Amniotic stem cell (primary cell): ENCODE data around the gene ACAN.

Experiments used
- DNase-seq: peaks from one replicate; lab custom pipeline; 2025; lab: John Stamatoyannopoulos, UW

The ACAN gene

DNA sequence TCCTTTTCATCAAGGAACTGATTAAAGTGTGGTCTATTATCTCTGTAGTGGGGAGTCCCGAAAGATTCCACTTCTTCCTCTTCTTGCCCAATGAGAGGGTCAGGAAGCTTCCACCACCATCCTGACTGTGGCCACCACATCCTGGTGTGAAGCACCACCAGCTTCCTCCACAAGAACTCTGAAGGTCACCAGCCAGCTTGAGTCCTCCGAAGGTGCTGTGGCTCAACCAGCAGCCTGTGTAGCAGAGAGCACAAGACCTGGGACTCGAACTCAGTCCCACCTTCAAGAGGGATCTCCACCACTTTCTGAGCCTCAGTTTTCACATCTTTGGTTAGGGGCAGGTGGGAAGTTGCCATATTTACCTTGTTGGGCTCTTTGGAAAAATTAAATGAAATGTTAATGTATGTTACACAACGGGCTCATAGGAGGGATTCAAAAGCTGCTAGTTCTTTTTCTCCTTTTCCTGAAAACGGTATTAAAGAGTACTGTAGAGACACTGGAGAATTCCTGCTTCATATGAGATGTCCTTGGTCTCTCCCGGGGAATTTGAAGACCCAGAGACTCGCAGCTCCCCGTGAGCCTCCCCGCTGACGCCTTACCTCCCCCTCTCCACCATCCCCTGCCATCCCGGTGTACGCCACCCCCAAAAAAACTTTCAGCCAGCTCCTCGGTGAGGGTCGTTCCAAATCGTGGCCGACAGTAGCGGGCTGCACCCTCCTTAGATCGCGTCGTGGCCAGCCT, 816 bp upstream of the ACAN start:
- DNase-seq: no peak

DNA sequence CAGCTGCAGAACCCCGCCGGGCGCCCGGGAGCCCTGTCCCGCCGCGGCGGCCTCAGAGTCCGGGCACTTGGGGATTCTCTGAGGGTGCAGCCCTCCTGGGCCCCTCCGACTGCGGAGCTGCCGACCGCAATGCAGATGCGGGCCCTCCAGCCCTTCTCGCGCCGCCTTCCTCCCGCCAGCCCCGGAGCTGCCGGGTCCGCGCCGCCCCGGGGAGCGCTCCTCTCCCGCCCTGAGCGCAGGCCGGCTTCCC, 320 bp upstream of the ACAN start:
- DNase-seq: no peak

DNA sequence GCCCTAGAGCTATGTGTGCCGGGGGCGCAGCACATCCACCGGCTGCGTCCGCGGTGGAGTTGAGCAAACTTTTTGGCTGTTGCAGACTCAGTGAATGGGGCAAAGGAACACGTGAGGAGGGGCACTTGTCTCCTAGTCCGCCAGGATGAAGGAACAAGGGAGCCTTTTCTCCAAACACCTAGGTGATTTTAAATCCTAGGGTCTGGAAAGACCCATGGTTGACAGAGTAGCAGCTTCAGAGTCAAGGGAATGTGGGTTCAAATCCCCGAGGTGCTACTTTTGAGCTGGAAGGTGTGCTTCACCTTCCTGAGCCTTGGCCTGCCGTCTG, 648 bp downstream of the ACAN start:
- DNase-seq: no peak

DNA sequence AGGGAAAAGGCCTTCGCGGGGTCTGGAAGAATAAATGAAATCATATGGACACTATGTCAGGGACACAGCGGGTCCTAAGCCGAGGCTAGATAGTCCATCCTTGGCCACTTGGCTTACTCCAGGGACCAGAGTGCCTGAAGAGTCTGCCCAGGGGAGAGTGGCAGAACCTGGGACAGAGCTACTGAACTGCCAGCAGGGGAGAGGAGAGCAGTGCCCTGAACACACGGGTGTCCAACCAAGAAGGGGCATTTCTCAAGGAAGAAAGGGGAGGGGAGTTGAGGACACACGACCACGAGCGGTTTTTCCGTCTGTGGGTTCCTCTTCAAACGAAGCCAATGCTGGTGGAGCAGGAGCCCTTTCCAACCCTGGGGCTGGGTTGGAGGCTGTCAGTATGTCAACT, 1.0 kb downstream of the ACAN start:
- DNase-seq: no peak

DNA sequence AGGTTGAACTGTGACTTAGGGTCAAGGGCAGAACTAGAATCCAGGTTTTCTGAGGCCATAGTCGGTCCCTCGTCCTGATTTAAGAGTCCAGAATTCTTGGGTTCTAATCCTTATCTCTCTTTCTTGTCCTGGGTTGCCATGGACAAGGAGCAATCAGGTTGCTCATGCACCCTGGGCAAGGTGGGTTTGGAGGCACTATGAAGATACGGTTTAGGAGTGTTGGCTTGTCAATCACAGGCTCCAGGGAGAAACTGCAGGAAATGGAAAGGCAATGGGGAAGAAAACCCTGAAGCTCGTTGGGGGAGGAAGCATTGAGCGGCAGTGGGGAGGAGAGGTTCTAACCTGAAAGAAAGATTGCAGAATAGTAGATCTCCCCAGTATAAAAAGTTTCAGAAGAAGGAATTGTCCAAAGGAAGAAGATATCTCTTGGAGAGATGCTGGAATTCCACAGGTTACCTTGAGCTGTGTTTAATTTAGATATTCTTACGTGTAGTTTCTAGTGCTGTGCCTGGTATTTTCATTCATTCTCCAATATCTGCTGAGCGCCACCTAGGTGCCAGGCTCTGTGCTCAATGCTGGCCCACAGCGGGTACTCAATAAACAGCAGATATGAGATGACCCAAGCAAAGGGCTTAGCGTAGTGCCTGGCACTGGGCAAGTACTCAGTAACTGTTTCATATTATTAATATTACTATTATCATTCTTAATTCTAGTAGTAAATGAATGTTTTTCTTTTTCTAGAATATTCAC, 2.0 kb downstream of the ACAN start:
- DNase-seq: no peak

DNA sequence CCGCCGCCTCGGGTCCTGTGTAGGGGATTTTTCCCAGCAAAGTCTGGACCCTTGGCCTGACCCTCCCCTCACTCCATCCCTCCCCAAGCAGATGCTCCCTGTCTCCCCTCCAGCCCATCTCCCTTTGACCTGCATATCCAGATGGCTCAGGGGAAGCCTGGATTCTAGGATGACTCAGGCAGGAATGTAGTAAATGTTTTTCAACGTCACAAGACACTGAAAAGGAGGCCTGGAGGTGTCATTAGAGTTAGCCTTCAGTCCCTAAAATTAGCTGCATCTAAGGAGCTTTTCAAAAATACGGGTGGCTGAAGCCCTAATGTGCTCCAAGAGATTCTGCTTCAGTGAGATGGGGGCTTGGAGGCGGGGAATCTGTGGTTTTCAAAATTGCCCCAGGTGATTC, 7.2 kb downstream of the ACAN start:
- DNase-seq: no peak

DNA sequence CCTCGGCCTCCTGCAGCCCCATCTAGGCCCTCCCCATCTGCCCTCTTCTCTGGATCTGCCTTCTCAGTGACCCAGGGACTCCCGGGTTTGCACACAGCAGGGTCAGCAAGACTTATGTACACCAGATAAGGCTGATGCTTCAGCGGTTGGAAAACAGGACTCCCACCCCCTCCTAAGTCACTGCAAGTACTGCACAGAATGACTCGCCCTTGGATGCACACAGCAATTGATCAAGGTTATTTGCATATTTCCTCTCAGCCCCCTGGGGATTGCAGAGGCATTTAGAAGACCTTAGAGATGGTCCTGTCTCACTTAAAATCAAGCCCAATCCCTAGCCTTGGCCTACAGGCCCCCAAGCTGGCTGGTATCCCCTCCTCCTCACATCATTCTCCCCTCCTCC, 8.9 kb downstream of the ACAN start:
- no peak for DNase-seq

DNA sequence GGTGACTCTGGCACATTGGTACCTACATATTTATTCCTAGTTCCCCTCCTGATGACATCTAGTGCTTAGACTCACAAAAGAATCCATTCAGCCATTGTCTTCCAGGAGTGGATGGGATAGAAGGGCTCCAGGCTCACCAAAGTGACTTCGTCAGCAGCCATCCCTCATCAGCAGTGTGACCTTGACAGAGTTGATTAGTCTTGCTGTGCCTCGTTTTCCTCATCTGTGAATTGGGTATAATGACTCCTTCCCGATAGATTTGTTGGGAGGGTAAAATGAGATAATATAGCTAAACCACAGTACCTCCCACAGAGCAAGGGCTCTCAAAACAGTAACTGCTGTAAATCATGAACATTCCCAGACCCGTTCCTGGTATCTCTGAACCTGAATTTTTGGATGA, 10.7 kb downstream of the ACAN start:
- DNase-seq: no peak

DNA sequence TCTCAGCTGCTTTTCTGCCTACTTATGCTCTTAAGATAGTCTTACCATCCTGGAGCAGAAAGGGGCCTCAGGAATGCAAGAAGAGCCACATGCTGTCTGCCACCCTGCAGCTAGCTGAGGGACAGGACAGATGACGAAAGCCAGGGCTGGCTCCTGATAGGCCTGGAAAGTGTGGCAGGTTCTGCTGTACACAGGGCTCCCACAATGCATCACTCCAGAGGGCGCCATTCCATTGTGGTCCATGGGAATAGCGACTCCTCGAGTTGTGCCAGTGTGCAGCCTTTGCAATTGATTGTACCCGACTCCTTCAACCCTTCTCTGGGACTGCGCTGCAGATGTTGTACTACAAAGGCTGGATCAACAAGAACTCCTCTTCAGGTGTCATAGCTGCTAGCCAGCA, 11.2 kb downstream of the ACAN start:
- no peak for DNase-seq

DNA sequence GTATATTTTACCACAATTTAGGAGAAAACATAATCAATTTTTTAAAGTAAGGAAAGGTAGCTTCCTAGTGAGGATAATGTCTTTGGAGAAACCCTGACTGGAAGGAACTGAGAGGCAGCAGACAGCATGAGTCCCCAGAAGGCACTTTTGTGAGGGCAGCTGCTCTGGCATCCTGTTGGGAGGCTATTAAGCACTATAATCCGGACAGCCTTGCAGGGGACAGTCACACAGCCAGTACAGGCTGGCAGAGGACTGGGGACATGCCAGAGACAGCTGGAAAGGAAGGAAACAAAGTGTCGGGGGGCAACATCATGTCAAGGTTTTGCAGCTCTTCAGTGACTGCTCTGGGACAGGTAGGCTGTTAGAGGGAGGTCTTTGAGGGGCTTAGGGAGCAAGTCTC, 15.7 kb downstream of the ACAN start:
- DNase-seq: no peak

DNA sequence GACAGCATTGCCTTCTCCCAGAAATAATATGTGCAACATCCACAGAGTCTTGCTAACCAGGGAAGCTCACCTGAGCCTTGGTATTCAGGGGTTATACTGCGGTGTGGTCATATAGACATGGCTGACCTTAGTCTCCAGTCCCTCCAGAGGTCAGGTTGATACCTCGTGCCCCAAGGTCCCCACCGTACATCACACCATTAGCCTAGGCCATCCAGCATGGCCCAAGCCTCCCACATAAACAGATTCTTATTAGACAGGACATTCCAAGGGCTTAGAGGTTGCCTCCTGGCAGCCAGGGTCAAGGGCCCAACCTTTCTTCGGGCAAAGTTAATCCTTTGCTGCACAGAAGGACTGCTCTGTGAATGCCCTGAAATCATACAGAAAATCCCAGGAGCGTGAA, 18.8 kb downstream of the ACAN start:
- DNase-seq: no peak

DNA sequence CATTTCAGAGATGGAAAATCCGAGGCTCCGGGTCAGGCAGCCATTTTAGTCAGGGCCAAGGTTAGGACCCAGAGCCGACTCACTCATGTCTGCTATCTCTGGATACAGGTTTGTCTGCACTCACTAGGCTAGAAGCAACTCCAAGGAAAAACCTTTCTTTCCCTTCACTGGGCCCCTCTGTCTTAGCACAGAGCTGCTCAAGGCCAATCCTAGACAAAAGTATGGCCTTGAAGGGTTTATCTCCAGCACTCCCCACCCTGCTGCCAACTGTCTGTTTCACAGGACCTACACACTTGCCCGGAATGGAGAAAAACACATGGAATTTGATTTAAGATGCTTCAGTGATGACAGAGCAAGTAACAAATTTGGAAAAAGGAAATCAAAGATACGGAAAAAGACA, 25.6 kb downstream of the ACAN start:
- DNase-seq: no peak

DNA sequence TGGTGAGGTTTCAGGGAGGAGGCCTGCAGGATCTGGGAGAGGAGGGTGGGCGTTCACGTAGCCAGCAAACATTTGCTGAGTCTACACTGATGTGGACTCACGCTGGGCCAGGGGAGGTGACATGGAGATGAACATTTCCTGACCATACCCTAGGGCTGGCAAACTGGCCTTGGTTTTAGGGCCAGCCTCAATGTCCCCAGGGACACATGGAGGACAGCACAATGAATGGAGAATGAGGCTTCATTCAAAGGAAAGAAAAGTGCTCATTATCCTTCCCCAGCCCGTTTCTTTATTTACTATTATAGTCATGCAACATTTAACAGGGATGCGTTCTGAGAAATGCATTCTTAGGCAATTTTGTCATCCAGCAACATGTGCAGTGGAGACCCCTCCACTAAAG, 26.8 kb downstream of the ACAN start:
- DNase-seq: no peak

DNA sequence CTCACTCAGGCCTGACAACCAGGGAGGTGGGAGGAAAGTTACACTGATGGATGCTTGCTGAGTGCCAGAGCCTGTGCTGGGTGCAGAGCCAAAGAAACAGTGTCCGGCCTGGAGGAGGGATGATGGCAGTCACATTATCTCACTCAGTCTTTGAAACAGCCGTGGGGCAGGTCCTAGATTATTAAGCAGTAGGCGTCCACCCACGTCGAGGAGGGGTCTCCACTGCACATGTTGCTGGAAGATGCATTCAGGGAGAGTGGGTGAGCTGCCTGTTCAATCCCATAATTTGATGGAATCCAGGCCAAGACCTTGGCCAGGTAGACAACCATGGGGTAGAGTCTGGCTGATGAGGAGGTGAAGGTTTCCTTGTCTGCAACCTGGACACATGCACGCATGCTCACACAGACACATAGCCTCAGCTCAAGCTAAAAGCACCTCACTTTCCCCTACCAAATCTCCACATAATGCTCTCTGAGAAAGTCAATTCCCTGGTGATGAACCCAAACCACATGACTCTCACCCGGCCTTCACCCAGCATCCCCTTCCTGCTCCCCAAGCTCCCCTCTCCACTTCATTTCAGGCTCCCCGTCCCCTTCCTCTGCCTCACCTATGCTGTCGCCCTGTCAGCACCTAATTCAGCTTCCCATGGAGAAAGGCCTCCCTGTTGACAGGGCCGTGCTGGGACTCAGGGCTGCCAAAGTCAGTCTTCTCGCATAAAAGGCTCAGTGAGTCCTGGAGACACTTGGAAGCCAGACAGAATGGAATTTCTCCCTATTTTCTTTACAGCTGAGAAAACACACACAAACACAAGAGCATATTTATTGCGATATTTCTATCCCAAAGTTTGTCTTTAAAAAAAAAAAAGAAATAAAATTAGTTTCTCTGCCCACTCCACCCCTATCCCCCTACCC, 29.8 kb downstream of the ACAN start:
- DNase-seq: no peak

DNA sequence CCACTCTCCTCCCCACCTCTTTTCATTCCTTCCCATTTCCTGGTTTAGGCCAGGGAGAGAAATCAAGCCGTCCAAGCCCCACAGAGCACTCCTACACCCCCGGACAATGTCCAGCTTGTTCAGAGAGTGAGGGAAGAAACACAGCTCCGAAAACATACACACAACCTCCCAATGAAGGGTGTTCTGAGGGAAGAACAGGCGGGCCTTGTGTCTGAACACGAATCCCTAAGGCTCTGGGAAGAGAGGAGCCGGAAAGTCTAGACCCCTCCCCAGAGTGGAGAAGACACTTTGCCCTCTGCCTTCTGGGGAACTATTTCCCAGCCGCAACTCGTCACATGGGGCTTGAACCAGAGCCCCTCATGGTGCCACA, 30.5 kb downstream of the ACAN start:
- no peak for DNase-seq

DNA sequence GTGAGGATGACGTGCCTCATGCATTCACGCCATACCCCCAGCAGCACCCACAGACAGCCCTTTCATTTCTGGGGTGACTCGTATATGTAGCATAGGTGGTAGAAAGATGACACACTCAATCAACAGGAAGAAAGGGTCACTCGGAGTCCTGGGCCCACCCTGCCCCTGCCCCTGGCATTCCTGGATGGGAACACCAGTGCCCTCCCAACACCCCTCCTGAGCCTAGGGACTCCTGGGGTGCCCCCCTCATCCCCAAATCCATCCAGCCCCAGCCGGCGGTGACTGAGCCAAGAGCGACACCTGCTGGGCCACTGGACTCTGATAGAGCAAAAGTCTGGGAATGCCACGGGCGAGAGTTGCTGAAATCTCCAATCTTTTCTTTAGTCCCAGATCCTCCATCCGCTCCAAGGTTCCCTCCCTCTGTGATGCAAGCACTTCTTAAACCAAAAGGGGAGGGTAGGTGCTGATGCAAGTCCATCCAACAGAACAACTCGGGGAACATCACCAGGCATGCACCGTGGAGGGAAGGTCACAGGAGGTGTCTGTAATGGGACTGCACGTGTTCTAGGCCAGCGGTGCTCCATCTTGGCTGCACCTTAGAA, 31.1 kb downstream of the ACAN start:
- no peak for DNase-seq

DNA sequence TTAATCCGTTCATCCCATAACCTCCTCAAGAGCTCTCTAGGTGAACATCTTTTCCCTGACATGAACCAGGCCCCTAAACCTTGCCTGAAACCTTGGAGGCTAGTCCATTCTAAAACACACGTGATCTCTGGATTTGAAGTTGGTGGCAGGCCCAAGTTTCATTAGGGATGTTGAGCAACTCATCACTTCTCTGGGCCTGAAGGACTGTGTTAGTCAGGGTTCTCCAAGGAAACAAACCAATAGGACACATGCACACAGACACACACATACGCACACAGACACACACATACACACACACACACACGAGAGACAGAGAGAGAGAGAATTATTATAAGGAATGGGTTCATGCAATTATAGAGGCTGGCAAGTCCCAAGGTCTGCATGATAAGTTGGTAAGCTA, 31.9 kb downstream of the ACAN start:
- DNase-seq: no peak

DNA sequence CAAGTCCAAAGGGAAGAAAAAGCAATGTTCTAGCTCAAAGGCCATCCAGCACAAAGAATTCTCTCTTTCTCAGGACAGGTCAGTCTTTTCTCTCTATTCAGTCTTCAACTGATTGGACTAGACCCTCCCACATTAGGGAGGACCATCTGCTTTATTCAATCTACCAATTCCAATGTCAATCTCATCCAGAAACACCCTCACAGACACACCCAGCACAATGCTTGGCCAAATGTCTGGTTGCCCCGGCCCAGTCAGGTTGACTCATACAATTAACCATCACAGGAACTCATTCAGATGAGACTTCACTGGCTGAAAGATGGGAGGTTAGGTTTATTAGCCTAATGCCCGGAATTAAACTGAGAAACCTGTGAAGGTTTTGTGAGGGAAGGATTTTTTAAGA, 32.4 kb downstream of the ACAN start:
- DNase-seq: no peak

DNA sequence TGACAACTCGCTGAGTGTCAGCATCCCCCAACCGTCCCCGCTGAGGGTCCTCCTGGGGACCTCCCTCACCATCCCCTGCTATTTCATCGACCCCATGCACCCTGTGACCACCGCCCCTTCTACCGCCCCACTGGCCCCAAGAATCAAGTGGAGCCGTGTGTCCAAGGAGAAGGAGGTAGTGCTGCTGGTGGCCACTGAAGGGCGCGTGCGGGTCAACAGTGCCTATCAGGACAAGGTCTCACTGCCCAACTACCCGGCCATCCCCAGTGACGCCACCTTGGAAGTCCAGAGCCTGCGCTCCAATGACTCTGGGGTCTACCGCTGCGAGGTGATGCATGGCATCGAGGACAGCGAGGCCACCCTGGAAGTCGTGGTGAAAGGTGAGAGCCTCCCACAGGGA, 35.4 kb downstream of the ACAN start:
- no peak for DNase-seq

DNA sequence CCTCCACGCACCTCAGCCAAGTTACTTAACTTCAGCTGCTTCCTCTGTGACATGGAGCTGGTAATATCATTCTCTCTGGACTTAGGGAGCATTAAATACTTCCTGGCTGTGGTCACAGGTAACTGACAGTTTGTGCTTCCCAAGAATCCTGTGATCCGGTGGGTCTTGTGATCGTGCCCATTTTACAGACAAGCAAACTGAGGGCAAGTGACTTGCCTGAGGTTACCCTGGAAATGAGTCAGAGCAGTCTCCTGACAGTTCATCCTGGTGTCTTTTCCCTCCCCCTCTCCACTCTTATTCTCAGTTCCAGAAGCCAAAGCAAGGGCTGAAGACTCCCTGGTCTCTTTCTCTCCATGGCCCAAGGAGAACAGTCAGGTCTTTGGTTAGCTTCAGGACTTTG, 35.9 kb downstream of the ACAN start:
- DNase-seq: no peak

DNA sequence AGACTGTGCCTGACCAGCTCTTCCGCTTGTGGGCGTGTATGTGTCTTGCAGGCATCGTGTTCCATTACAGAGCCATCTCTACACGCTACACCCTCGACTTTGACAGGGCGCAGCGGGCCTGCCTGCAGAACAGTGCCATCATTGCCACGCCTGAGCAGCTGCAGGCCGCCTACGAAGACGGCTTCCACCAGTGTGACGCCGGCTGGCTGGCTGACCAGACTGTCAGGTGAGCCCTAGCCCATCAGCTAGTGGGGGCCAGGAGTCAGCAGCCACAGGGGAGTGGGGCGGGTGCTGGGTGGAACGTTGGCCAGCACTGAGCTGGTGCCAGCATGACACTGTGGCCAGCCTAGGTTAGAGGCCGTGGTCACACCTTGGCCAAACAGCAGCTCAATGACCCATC, 36.7 kb downstream of the ACAN start:
- no peak for DNase-seq

DNA sequence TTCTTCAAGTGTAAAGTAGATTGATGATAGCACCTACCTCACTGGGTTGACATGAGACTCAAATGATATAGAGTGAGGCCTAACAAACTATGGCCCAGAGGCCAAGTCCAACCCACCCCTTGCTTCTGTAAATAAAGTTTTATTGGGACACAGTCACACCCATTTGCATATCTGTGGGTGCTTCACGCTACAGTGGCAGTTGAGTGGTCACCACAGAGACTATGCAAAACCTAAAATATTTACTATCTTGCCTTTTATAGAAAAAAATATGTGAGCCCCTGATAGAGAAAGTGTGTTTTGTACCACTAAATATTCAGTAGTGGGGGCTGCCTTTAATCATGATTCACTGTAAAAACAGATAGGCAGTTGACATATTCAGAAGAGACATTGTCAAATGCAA, 38.0 kb downstream of the ACAN start:
- no peak for DNase-seq

DNA sequence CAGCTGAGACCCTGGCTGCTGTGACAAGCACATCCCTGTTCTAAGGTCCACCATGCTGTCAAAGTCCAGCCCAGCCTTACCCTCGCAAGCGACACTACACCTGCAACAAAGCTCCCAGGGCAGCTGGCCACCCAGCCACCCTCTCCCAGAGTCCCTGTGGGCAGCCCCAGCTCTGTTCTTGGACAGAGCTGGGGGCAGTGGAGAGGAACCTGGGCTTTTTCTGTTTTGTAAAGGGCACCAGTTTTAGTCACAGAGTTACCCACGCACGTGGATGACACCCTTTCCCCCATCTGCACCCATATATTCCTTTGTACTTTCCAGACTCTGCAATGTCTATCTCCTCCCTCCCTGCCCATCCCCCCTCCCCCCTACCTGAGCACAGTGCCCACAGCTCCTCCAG, 38.9 kb downstream of the ACAN start:
- no peak for DNase-seq
